Measurements from ENCODE around the gene ATG16L2. TPM values are rescaled to one million over a fixed set of nuclear protein-coding genes. Genes with fewer than 3 reads are reported as not detected.
A peak's percentile ranks its signal among the peaks of the same experiment; 100 is the strongest.
"Not testable (repeated sequence)": the region's sequence is repeated elsewhere in the genome, so short reads cannot be mapped to it uniquely, and the experiment has no call there.

ATG16L2 gene
- total RNA-seq, 1 donor from 2014 or later, result 38.0 TPM

GRCh38 chr11:72840780-72841179 lies 26.6 kb downstream of the ATG16L2 start:
- DNase-seq (ENCODE audit: low spot score), result peak; percentile 95

DNA sequence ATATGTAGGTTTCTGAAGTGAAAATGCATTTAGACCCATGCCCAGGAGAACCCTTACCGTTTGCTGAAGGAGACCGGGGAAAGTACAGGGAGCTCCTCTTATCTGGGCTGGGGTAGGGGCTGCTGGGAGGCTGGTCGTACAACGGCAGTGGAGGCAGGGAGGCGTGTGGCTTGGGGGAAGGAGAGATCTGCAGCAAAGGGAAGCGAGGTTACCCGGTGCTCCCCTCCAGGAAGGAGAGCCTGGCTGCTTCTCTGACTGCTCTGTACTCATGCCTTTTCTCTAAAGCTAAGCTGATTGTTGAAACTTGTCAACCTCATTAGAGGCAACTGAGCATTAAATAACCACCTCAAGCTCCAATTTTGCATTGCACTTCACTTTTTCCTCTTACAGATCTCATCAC lies 27.2 kb downstream of the ATG16L2 start:
- DNase-seq (ENCODE audit: low spot score), result no peak

DNA sequence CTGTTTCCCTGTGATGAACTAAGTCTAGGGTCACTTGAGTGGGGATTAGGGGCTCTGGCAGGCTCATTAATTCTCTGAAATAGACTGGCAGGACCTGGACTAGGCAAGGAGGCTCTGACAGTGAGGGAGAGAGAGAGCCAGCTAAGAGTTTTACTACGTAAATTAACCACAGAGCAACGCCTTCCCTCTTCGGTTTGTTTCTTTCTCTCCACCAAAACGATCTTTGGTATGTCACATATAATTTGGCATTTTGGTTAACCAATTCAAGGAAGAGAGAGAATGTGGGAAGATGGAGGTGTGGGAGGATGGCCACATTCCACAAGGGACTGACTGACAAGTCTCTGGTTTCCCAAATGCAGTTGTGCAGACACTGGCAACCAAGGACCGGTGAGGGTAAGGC lies 27.9 kb downstream of the ATG16L2 start:
- no peak for DNase-seq (ENCODE audit: low spot score)

DNA sequence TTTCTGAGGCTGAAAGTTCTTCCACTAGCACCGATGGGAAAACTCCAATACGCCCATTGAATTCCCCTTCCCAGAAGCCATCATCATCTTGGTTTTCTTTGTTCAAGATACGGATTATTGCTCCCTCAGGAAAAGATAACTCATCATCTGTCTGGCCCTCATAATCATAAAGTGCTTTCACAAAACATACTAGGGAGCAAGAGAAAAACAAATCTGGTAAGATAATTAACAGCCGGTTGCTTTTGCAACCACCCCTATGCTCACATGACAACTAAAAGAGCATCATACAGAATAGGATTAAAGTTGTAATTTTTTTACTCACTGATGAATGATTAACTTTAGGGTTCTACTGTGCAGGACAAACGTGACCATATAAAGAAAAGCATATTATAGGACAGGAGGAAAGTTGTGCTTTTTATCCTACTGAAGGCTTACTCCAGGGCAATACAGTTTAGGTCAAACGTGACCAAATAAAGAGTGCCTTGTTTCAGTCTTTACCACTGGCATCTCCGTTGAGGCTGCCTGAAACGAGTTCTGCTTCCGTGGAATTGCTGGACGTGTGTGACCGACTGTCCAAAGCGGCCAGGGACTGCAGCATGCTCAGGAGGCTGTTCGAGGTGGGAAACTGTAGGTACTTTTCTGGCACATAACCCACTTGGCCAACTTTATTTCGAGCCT lies 28.6 kb downstream of the ATG16L2 start:
- no peak for DNase-seq (ENCODE audit: low spot score)

DNA sequence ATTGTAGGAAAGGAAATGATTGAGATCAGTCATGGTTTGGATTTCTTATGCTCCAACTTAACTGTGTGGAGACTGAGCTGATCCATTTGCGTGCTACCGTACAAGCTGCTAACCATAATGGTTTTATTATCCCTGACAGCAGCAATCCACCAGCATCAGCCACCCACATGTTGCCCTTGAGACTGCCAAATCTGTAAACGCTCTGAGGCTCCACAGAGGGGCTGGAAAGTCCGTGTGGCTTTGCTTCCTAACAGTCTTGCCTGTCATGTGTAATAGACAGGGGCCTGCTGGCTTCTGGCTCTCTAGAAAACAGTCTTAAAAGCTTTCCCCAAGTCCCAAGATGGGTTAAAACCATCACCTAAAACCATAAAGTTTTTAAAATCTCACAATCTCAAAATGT lies 30.1 kb downstream of the ATG16L2 start:
- DNase-seq (ENCODE audit: low spot score), result peak; percentile 85

DNA sequence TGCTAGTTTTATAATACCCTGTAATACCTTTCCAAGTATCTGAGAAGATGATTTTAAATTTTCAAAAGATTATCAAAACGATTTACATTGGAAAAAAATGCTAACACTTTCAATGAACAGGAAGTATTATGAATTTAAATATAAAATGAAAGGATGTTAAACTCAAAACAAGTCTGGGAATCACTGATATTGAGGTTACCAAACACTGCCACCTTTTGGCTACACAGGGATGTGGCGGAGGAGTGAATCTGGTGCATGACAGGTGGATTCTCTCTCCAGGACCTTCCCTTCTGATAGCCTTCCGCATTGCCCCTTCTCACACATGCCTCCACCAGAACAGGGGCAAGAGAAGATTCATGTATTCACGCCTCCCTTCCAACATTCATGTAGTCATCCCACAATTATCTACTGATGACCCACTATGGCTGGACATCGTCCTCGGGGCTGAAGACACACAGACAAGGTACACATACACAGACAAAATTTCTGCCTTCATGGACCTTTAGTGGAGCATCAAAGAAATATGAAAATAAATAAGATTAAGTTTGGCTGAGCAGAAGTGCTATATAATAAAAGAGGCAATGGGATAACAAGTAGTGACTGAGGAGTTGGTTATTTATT lies 34.7 kb downstream of the ATG16L2 start:
- no peak for DNase-seq (ENCODE audit: low spot score)

DNA sequence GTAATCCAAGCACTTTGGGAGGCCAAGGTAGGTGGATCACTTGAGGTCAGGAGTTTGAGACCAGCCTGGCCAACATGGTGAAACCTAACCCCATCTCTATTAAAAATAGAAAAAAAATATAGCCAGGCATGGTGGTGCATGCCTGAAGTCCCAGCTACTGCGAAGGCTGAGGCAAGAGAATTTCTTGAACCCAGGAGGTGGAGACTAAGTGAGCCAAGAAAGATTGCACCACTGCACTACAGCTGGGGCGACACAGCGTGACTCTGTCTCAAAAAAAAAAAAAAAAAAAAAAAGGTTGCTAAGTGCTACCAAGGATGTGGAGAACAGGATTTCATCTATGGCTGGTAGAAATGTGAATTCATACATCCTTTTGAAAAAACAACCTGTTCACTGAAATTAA lies 36.6 kb downstream of the ATG16L2 start:
- DNase-seq (ENCODE audit: low spot score), result no peak

GRCh38 chr11:72851726-72852125 lies 37.5 kb downstream of the ATG16L2 start:
- DNase-seq (ENCODE audit: low spot score), result no peak

DNA sequence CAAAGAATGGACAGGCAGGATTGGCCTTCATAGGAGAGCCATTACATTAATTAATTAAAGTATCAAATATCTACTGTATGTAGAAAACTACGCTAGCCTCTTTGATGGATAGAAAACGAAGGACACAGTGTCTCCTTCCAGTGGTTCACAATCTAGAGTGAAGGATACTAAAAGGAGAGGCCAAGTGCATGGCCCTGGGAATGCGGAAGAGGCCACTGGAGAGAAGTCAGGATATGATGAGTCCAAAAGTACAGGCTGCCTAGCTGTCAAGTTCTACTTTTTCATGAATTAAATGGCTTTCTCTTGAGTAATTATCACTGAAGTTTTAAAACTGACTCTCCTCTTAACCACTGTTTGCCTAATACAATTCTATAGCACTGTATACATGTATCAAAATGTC lies 41.9 kb downstream of the ATG16L2 start:
- DNase-seq (ENCODE audit: low spot score), result peak; percentile 30

DNA sequence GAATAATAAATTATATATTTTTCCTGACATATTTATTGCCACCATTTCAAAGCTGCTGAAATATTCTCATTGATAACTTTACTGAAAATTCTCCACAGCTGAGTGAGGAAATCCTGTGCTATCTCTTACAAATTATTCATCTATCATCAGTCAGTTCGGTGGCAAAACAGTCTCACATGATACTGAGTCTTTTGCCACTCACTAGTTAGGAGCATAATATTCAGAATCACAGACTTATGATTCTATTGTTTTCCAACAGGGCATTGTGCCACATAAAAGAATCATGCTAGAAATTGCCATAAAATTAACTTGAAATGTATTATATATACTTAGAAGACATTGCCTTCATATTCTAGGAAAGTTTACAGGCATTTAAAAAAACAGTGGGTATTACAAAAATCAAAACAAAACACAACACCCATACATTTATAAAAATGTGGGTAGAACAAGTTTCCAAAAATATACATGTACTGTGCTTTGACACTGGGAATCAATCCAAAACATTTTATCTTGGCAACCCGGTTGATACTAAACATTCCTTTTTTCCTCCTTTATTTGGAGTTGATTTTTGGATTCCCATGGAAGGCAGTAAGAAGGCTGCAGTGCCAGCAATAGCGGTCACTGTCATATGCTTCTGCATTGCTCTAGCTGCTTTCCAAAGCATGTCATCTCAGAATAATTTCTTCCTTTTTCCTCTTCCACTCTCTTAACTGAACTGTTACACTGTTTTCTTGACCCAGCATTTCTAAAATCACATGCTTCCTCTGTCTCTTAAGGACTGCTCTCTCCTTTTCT lies 42.5 kb downstream of the ATG16L2 start:
- peak; percentile 75 for DNase-seq (ENCODE audit: low spot score)

- DNase-seq (ENCODE audit: low spot score), result not testable (repeated sequence)
Observed at GRCh38 chr11:72858267-72858666, 44.1 kb downstream of the ATG16L2 start.

- DNase-seq (ENCODE audit: low spot score), result no peak
Observed at GRCh38 chr11:72859126-72859525, 44.9 kb downstream of the ATG16L2 start.

DNA sequence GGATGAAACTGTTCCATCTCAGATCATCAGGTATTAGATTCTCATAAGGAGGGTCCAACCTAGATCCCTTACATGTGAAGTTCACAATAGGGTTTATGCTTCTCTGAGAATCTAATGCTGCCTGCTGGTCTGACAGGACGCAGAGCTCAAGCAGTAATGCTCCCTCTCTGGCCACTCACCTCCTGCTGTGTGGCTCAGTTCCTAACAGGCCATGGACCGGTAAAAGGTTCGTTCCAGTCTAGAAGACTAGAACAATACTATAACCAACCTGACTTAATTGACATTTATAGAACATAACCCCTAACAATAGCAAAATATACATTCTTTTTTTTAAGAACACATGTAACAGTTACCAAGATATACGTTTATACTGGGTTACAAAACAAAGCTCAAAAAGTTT lies 45.8 kb downstream of the ATG16L2 start:
- no peak for DNase-seq (ENCODE audit: low spot score)

DNA sequence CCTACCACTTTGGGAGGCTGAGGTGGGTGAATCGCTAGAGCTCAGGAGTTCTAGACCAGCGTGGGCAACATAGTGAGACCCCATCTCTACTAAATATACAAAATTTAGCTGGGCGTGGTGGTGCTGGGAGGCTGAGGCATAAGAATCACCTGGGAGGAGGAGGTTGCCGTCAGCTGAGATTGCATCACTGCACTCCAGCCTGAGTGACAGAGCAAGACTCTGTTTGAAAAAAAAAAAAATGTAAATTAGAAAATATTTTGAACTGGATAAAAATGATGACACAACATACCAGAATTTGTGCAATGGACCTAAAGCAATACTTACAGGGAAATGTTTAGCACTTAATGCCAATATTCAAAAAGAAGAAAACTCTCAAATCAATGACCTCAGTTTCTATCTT lies 46.4 kb downstream of the ATG16L2 start:
- no peak for DNase-seq (ENCODE audit: low spot score)

DNA sequence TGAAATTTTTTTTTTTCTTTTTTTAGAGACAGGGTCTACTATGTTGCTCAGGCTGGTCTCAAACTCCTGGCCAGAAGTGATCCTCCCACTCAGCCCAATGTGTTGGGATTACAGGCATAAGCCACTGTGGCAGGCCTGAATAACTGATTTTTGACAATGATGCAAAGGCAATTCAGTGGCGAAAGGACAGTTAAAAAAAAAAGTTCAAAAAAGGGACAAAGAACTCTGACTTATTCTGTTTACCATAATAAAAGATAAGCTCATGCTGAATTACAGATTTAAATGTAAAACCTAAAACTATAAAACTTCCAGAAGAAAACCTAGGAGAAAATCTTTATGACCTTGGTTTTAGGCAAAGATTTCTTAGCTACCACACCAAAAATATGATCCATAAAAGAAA lies 48.9 kb downstream of the ATG16L2 start:
- DNase-seq (ENCODE audit: low spot score), result no peak

- DNase-seq (ENCODE audit: low spot score), result peak; percentile 14
Observed at GRCh38 chr11:72863916-72864315, 49.7 kb downstream of the ATG16L2 start.

DNA sequence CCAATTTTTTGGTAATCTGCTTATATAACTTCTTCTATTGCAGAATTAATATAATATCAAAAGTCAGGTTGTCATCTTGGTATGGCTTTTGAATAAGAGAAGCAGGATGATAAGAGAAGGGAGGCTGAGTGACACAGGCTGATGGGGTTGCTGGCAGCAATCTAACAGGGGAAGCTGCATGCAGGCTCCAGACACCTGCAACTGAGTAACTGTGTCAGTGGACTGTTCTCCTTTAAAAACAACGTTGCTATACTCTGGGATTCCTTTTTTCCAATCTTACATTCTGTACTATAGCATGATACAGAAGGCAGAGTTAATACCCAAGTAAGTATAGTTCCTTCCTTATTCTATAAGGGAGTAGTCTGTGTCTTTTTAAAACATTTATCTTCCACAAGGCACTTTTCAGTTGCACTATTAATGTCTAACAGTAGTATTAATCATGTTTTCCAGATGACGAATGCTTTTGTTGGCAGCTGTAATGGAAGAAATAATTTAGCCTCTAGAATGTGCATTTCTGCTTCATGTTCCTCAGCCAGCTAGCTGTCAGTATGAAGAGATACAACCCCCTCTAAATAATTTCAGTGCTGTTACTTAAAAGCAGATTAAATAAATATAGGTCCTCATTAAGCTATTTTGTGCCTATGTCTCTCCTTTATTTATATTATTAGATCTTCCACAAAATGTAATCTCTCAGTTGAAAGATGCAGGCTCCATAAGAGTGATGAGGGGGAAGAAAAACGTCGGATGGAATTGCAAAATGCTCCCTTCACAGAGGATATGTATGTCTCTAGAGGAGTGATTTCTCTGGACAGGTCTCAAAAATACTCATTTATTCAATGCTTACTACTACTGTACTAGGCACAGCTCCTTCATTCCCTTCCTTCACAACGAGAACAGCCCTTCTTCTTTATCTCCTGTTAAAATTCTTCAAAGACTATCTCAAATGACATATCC lies 50.8 kb downstream of the ATG16L2 start:
- peak; percentile 92 for DNase-seq (ENCODE audit: low spot score)

DNA sequence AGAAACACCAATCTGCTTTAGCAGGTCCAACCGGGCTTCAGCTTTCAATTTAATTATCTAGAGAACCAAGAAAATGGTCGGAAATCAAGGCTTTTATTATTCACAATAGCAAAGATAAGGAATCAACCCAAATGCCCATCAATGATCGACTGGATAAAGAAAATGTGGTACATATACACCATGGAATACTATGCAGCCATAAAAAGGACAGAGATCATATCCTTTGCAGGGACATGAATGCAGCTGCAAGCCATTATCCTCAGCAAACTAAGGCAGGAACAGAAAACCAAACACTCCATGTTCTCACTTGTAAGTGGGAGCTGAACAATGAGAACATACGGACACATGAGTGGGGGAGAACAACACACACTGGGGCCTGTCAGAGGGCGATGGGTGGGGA lies 53.8 kb downstream of the ATG16L2 start:
- DNase-seq (ENCODE audit: low spot score), result no peak

GRCh38 chr11:72869831-72870230 lies 55.6 kb downstream of the ATG16L2 start:
- DNase-seq (ENCODE audit: low spot score), result no peak

- DNase-seq (ENCODE audit: low spot score), result peak; percentile 64
Observed at GRCh38 chr11:72871119-72871518, 56.9 kb downstream of the ATG16L2 start.

DNA sequence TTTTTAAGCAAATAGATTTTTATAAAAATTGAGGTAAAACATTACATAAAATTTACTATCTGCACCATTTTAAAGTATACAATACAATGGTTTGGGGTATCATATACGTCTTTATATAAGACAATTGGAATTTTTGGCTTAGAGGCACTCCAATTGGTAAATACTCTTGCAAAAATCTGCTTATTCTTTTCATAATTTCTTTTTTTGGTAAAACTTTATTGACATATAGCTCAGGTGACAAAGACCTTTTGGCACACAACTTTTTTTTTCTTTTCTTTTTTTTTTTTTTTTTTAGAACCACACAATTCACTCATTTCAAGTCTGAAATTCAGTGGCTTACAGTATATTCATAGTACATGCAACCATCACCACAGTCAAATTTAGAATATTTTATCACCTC lies 57.8 kb downstream of the ATG16L2 start:
- DNase-seq (ENCODE audit: low spot score), result no peak

DNA sequence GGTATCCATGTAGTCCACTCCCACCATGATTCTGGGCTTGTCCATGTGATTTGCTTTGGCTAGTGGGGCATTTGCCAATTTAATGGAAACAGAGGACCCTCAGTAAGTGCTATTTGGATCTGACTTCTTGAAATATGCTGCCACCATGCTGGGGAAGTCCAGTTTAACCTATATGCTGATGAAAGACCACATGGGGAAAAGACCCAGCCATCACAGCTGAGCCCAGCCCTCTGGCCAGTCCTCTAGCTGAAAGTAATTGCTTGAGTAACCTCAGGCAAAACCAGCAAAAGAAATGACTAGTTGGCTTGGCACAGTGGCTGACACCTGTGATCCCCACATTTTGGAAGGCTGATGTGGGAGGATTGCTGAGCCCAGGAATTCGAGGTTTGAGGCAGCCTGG lies 61.5 kb downstream of the ATG16L2 start:
- DNase-seq (ENCODE audit: low spot score), result no peak

All from umbilical cord (tissue), 2 donors.